Gastrocnemius medialis (tissue), 4 donors: ENCODE results near the gene AFP. TPM values are rescaled to one million over a fixed set of nuclear protein-coding genes. Genes with fewer than 3 reads are reported as not detected.
"Not testable (repeated sequence)": the region's sequence is repeated elsewhere in the genome, so short reads cannot be mapped to it uniquely, and the experiment has no call there.

ENCODE experiments used
- ATAC-seq, 2 donors: fragments of 150-250 bp; one replicate each; pipeline ENCODE4 v1.9.1; 2016
- DNase-seq, 2 donors: peaks; one replicate each; pipeline ENCODE4 v3.0.0-alpha.2; 2019
- H3K27ac ChIP-seq, 4 donors: fragments of 200-600 bp; sonication (generic); 1 replicate in 1 of 4; 2 replicates in 3 of 4; pipeline ENCODE4 v1.5.1; 2016 to 2018; ENCODE audit warnings: mild to moderate bottlenecking in 2 of 4, moderate library complexity in 1 of 4
- H3K27me3 ChIP-seq, 3 donors: fragments of 200-600 bp; sonication (generic) in 2 of 3; 1 replicate in 1 of 3; 2 replicates in 2 of 3; pipeline versions ENCODE4 v1.5.1 to v1.6.0; 2016 to 2019; ENCODE audit warnings: mild to moderate bottlenecking in 1 of 3, moderate library complexity in 1 of 3
- H3K36me3 ChIP-seq, 2 donors: fragments of 200-600 bp; sonication (generic) in 1 of 2; one replicate each; pipeline ENCODE4 v1.5.1; 2017 to 2018
- H3K4me1 ChIP-seq, 2 donors: fragments of 200-600 bp; sonication (generic) in 1 of 2; one replicate each; pipeline ENCODE4 v1.5.1; 2016 to 2017; ENCODE audit warnings: mild to moderate bottlenecking in 2 of 2
- H3K4me3 ChIP-seq, 4 donors: fragments of 200-600 bp; sonication (generic) in 3 of 4; 1 replicate in 1 of 4; 2 replicates in 3 of 4; pipeline ENCODE4 v1.5.1; 2016 to 2019; ENCODE audit warnings: mild to moderate bottlenecking in 2 of 4
- H3K9me3 ChIP-seq, 3 donors: fragments of 200-600 bp; sonication (generic) in 2 of 3; 1 replicate in 1 of 3; 2 replicates in 2 of 3; pipeline ENCODE4 v1.5.1; 2016 to 2019
- CTCF ChIP-seq, 5 experiments: fragments of 450-650 bp in 3 of 5; fragments of 200-600 bp in 2 of 5; sonication (generic) in 2 of 5; IDR thresholded peaks in 4 of 5; conservative IDR thresholded peaks in 1 of 5; 1 replicate in 4 of 5; 2 replicates in 1 of 5; pipeline ENCODE4 v1.5.1; 2016 to 2019; ENCODE audit warnings: antibody characterized with exemption in 5 of 5, mild to moderate bottlenecking in 3 of 5, moderate library complexity in 3 of 5
- POLR2A ChIP-seq, 2 donors: fragments of 450-650 bp; IDR thresholded peaks; one replicate each; pipeline ENCODE4 v1.6.1; 2017; ENCODE audit warnings: antibody characterized with exemption in 2 of 2, mild to moderate bottlenecking in 2 of 2, moderate library complexity in 2 of 2
- in situ Hi-C, 4 donors: fragments of 200-750 bp; cut with MboI; loops; one replicate each; pipeline versions ENCODE4 v1.15.0 to v1.8.0; 2017; ENCODE audit warnings: low sequenced_read_pairs in 4 of 4
- intact Hi-C: fragments of 100-400 bp; cut with DNase I; formaldehyde crosslinking; loops from one replicate; pipeline ENCODE4 v1.15.1; 2023; ENCODE audit warnings: low total_unique reads
- total RNA-seq, 4 donors: library from RNA; depleted of rRNA; stranded (reverse); fragments of >200 nt; gene quantifications; one replicate each; pipeline versions ENCODE4 v1.1.0 to v1.2.3, GENCODE V29; 2016

The AFP gene
- not detected for total RNA-seq

GRCh38 chr4:73435984-73436383 lies at the start of gene AFP:
AFP (plus strand) TSS chr4:73436221; CDS start chr4:73436263, 42 bp downstream.
- in situ Hi-C loops, result no loop called here

GRCh38 chr4:73387552-73387951 lies 48.5 kb upstream of the AFP start:
- no peaks in the 10 kb centered on the region for H3K27me3 ChIP-seq
- no peak overlapping the region for H3K27ac ChIP-seq
- in situ Hi-C loops, result no loop called here
- no peak for TF ChIP-seq POLR2A (IDR thresholded peaks at IDR 0.05)
- TF ChIP-seq CTCF (IDR thresholded peaks at IDR 0.05 in 4 of 5, conservative IDR thresholded peaks at IDR 0.05 in 1 of 5), result no peak
- no peaks in the 10 kb centered on the region for H3K4me1 ChIP-seq
- H3K36me3 ChIP-seq, result no peaks in the 10 kb centered on the region
- H3K4me3 ChIP-seq, result no peak overlapping the region
- no peaks in the 10 kb centered on the region for H3K9me3 ChIP-seq
- no peak for DNase-seq
- intact Hi-C loops, result no loop called here
- ATAC-seq, result no peak

More at GRCh38 chr4:73435984-73436383, at the start of gene AFP:
- no peaks in the 10 kb centered on the region for H3K27me3 ChIP-seq
- no peaks in the 10 kb centered on the region for H3K4me1 ChIP-seq
- no peaks in the 10 kb centered on the region for H3K9me3 ChIP-seq
- no peaks in the 10 kb centered on the region for H3K36me3 ChIP-seq
- H3K4me3 ChIP-seq, result no peak within 1 kb of the TSS
- intact Hi-C loops, result no loop called here
- ATAC-seq (no peak), DNase-seq (no peak)
- TF ChIP-seq CTCF (IDR thresholded peaks at IDR 0.05 in 4 of 5, conservative IDR thresholded peaks at IDR 0.05 in 1 of 5), result no peak
- no peak for TF ChIP-seq POLR2A (IDR thresholded peaks at IDR 0.05)
- H3K27ac ChIP-seq, result no peak within 1 kb of the TSS

GRCh38 chr4:73388887-73389286 lies 47.1 kb upstream of the AFP start:
- no peak overlapping the region for H3K27ac ChIP-seq
- H3K36me3 ChIP-seq, result no peaks in the 10 kb centered on the region
- H3K4me3 ChIP-seq, result no peak overlapping the region
- no peaks in the 10 kb centered on the region for H3K4me1 ChIP-seq
- in situ Hi-C loops, result no loop called here
- no peak for DNase-seq
- ATAC-seq, result no peak
- H3K27me3 ChIP-seq, result no peaks in the 10 kb centered on the region
- no peaks in the 10 kb centered on the region for H3K9me3 ChIP-seq
- intact Hi-C loops, result no loop called here
- TF ChIP-seq POLR2A (IDR thresholded peaks at IDR 0.05), result no peak
- no peak for TF ChIP-seq CTCF (IDR thresholded peaks at IDR 0.05 in 4 of 5, conservative IDR thresholded peaks at IDR 0.05 in 1 of 5)

- H3K27me3 ChIP-seq, DNase-seq, H3K4me1 ChIP-seq, H3K4me3 ChIP-seq, H3K36me3 ChIP-seq, intact Hi-C loops, ATAC-seq, H3K27ac ChIP-seq, H3K9me3 ChIP-seq, in situ Hi-C loops: not testable (repeated sequence)
Observed at GRCh38 chr4:73389663-73390062, 46.4 kb upstream of the AFP start.

GRCh38 chr4:73391774-73392173 lies 44.2 kb upstream of the AFP start:
- no peak for TF ChIP-seq POLR2A (IDR thresholded peaks at IDR 0.05)
- no peak for TF ChIP-seq CTCF (IDR thresholded peaks at IDR 0.05 in 4 of 5, conservative IDR thresholded peaks at IDR 0.05 in 1 of 5)
- intact Hi-C loops (no loop called here), in situ Hi-C loops (no loop called here)
- H3K27ac ChIP-seq, result no peak overlapping the region
- H3K4me3 ChIP-seq, result no peak overlapping the region
- no peaks in the 10 kb centered on the region for H3K36me3 ChIP-seq
- no peaks in the 10 kb centered on the region for H3K9me3 ChIP-seq
- H3K27me3 ChIP-seq, result no peaks in the 10 kb centered on the region
- H3K4me1 ChIP-seq, result no peaks in the 10 kb centered on the region
- ATAC-seq, result no peak
- DNase-seq, result no peak
